HG03439 (cell line): Measurements from ENCODE around the gene COL4A1.
"Not testable (repeated sequence)": the region's sequence is repeated elsewhere in the genome, so short reads cannot be mapped to it uniquely, and the experiment has no call there.

ENCODE experiments used
- ATAC-seq: cut with Tn5 transposase; IDR thresholded peaks from one replicate; pipeline ENCODE4 v1.9.1; 2021; ENCODE audit warnings: mild to moderate bottlenecking, moderate library complexity; ENCODE audit not compliant: unreplicated experiment

The COL4A1 gene

DNA sequence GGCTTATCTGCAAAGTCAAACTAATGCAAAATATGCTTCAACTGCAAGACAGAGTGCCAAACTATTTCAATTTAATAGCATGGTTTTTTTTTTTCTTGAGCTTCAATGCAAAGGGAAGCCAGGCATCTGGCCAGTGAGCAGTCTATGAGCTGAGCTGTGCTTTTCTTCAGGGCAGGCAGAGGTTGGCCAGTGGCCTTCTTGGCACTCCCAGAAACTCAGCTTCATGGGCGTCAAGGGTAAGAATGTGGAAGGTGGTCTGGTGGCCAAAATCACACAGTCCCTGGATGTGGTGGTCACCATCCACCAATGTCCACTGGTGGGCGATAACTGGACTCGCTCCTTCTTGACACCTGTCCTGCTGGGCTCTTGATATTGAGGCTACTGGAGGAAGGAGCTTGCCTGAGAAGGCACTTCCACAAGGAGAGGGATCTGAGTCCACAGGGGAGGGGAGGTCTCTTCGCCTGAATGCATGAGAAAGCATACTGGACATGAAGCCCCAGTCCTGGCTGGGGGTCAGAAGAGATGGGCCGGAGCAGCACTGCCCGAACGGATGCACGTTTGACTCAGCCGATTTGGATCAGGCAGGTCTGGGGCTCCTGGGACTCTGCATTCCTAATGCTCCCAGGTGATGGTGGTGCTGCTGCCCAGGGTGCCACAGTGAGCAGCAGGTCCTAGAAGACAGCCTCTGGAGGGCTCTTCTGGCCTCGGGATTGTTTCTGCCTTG, 17.2 kb upstream of the COL4A1 start:
- no peak for ATAC-seq

DNA sequence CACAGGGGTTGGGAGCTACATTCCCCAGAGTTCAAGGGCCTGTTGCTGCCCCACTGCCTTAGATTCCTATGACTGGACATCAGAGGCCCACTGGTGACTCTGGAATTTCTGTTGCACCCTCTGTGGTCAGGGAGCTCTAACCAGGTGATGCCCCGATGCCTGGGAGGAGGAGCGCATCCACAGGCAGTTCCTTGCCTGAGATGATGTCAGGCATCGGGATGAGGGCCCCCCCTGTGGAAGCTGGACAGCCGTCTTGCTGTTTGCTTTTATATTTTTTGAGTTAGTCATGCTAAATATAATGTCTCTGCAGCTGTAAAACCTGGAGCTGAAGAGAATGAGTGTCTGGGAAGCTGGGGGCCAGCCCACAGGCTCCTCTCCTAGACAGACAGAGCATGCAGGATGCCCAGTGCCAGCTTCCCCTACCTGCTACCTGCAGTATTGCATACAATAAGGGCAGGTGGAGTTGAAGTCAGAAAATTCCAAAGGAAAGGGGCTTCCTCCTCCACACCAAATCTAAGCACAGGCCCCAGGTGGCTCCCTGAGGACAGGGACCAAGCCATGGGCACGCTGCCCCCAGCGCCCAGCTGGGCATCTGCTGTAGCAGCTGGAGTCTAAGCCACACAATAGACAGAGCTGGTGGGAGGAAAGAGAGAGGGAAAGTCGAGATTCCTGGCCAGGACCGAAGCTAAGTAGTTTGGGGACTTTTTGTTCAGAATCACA, 16.4 kb upstream of the COL4A1 start:
- no peak for ATAC-seq

DNA sequence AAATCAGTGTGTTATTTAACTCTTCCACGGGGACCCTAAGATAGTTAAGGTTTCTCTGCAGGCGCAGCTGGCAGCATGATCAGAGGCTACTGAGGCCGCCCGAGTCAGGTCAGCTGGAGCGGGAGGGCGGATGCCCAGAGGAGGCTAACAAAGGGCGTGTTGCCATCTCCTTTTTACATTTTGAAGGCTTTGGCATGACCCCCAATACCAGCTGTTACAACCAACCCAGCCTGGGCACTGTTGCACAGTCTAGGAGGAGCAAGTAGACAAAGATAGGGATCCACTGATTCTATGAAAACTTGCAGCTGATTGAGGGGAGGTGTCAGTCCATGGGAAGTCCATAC, 15.8 kb upstream of the COL4A1 start:
- no peak for ATAC-seq

DNA sequence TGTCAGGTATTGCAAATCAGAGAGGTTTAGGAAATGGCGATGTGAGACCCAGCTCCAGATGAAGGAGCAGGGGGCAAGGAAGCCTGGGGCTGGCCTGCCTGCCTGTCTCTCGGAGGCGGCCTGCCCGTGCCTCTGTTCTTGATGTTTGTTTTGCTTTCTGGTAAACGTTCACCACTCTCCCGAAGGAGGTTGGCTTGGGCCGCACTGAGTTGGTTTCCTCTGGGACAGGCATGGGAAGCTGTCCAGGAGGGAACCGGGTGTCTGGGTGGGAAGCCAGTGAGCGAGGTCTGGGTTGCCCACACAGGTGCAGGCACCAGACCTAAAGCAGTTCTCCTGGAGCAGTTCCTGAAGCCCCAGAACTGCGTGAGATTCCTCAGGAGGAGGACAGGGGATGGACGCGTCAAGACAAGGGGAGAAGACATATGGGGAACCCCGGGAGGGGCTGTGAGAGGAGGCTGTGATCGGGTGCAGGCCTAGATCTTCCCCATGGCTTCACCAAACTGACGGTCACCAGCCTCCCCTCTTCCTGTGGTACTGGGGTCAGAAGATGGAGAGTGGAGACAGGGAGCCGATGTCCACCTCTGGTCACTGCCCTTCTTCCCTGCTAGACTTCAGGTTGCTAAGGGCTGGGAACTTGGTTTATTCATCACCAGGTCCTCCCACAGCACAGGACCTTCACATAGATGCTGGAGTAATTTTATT, 15.3 kb upstream of the COL4A1 start:
- ATAC-seq, result no peak

DNA sequence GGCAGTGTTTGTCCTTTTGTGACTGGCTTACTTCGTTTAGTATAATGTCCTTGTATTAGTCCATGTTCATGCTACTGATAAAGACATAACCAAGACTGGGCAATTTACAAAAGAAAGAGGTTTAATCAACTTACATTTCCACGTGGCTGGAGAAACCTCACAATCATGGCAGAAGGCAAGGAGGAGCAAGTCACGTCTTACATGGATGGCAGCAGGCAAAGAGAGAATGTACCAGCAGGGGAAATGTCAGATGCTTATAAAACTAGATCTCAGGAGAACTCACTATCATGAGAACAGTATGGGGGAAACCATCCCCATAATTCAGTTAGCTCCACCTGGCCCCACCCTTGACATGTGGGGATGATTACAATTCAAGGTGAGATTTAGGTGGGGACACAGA, 14.6 kb upstream of the COL4A1 start:
- ATAC-seq, result not testable (repeated sequence)

DNA sequence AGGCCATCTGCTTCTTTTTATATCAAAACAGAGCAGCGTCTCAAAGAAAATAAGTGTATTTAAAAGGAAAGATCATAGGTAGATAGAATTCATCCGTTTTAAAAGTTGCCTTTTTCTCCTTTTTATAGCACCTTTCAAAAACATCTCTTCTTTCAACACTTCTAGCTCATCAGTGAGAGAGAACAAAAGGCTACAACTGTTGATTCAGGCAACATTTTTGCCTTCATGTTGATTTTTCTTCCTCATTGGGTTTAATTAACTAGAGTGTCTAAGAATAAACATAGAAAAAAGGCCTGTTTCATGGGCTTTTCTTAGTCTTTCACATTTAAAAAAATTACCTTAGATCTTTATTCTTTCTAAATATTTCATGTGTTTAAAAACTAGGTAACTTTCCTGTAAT, 13.7 kb upstream of the COL4A1 start:
- no peak for ATAC-seq

DNA sequence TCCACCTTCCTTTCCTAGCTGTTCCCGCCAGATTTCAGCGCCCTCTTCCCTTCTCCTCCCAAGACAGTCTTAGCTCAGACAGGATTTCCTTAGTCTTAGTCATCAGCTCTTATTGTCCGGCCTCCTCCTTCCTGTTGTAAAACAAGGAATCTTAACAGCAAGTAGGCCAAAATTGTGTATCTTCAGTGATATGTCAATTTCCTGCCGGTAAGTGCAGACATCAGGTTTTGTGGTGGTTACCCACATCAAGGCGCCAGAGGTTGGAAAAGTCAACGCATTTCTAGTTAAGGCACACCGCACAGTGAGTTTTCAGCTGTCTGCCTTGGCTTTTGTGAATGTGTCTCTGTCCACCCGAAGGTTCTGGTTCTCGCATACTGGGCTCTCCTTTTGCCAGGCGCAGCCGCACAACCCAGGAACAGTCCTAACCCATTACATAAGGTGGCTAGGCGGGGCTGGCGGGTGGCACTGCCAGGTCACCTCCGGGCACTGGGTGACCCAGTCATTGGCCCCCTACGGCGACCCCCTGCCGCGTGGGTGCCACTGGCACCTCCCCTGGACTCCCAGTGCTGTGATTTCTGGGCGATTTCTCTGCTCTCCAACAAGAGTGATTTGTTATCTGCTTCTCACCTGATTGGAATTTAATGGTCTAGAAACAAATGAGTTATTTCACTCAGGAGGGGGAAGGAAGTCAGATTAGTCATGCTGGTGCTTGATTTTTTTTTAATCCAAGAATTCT, 13.0 kb upstream of the COL4A1 start:
- ATAC-seq, result no peak

DNA sequence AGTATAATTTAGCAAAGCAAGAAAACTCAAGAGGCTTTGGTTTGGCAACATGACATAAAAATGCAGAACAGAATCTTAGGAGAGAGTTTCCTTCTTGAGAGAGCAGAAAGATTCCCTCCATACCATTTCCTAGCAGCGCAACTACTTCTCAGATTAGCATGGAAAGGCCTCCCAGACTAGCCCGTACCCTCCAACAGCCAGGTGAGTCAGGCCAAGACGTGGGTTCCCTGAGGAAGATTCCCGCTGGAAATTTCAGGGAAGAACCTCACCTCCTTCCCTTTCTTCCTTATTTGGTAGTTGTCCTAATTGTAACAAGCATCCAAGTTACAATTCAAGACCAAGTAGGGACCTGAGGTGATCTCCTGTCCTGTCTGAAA, 12.4 kb upstream of the COL4A1 start:
- ATAC-seq, result no peak

DNA sequence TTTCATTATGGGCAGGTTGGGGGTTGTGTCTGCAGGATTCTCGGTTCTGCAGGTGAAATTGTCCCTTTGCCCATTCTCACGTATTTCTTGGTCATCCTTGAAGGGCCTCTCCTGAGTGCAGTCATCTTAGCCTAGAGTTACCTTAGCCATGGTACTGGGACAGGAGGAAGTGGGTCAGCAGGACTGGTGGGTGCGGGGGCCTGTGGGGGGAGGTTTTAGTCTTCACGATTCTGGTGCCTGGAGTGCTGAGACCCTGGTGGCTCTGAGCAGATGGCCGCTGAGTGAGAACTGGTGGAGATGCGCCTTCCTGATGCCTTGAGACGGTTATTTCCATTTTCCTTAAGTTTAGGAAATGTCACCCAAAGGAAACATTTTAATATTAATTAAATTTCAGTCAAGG, 12.0 kb upstream of the COL4A1 start:
- ATAC-seq, result no peak

DNA sequence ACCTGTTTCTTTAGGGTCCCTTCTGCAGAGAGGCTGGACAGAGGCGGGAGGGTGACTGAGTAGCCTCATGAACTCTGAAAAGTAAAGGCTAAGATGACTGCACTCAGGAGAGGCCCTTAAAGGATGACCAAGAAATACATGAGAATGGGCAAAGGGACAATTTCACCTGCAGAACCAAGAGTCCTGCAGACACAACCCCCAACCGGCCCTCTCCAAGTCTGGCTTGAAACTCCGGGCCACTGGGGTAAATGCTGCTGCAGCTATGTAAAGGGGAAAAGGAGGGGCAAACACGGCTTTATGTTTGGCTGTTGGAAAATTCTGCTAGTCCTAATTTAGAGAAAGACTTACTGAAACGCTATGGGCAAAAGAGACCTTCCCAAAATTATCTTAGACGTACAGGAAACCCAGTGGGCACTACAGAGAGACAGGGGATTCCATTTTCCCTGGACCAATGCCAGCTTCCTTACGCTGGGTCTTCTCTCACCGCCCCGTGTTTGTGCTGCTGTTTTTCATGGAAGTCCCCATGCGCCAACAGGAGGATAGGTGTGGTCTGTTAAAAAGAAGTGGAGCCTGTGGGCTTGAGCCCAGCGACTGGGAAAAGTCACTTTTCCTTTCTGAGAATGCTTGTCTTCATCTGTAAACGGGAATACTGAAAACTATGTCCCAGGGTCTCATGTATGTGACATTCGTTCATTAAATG, 10.7 kb upstream of the COL4A1 start:
- ATAC-seq, result no peak

DNA sequence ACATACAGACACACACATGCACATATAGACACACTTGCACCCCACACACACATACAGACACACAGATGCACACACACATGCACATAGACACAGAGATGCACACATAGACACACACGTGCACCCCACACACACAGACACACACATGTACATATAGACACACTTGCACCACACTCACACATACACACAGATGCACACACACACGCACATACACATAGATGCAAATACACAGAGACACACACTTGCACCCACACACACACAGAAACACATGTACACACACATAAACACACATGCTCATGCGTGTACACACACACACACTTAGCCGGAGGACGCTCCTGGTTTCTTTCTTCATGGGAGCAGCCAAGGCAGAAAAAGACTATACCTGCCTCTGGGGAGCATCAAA, 10.1 kb upstream of the COL4A1 start:
- no peak for ATAC-seq

DNA sequence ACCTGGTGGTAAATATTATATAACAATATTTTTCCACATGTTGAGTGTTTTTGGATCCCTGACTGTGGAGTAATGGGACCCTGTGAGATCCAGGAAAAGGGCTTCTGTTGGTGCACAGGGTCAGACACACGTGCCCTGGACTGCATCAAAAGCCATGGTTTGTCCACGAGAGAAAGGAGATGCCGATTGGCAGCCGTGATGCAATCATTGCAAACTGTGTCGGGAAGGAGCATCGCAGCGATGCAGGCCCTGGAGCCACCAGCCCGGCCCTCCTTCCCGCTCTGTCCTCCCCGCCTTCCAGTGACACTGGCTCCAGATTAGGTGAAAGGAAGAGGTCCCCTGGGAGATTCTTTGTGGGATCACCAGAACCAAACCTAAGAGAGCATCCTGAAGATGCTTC, 9.2 kb upstream of the COL4A1 start:
- no peak for ATAC-seq

DNA sequence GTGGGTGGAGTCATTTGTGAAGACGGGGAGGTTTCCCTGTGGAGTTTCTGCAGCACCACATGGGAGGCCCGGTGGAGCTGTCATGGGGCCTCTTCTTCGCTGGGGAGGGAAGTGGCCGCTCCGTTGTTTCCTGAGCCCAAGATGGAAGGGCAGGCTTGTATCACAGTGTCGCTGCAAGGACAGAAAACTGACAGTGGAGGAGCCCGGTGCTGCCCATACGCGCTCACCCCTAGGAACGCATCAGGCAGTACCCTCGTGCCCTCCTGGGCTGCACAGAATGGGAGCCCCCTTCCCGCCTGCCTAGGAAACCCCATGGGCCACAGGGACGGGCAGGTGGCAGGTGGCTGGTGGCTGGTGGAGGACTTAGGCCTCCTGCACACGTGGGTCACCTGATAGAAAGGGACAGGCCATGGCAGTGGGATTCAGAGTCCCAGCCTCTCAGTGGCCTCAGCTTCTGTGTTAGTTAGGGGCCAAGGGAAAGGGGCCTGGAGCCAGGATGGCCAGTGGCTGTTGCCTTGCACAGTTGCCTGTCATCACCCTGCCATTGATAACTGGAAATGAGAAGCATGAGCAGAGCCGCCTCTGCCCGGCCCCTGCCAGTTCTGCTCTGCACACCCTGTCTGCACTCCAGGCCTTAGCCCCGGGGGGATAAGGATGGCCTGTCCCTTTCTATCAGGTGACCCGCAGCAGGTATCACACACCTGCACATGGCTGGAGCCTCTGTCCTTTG, 7.7 kb upstream of the COL4A1 start:
- no peak for ATAC-seq

DNA sequence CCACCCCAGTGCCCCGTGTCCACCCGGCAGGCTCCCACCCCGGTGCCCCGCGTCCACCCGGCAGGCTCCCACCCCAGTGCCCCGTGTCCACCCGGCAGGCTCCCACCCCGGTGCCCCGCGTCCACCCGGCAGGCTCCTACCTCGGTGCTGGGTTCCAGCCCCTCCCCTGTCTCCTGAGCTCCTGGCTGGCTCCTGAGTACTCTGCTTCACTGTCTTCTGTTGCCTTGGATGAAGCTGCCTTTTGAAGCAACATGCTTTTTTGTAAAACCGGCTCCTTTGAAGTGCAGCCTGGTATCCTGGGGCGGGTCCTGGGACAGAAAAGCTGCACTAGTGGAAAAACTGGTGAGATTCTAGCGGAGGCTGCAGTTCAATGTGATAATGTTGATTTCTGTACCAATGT, 6.8 kb upstream of the COL4A1 start:
- ATAC-seq, result not testable (repeated sequence)

DNA sequence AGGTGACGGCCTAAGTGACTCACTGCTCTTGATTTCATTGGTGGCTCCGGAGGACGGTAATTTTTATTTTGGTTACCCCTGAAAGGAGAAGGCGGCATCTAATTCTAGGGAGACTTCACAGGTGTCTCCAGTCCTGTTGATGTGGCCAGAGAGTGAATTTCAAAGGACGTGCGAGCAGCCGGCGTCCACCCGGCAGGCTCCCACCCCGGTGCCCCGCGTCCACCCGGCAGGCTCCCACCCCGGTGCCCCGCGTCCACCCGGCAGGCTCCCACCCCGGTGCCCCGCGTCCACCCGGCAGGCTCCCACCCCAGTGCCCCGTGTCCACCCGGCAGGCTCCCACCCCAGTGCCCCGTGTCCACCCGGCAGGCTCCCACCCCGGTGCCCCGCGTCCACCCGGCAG, 6.3 kb upstream of the COL4A1 start:
- ATAC-seq, result not testable (repeated sequence)

DNA sequence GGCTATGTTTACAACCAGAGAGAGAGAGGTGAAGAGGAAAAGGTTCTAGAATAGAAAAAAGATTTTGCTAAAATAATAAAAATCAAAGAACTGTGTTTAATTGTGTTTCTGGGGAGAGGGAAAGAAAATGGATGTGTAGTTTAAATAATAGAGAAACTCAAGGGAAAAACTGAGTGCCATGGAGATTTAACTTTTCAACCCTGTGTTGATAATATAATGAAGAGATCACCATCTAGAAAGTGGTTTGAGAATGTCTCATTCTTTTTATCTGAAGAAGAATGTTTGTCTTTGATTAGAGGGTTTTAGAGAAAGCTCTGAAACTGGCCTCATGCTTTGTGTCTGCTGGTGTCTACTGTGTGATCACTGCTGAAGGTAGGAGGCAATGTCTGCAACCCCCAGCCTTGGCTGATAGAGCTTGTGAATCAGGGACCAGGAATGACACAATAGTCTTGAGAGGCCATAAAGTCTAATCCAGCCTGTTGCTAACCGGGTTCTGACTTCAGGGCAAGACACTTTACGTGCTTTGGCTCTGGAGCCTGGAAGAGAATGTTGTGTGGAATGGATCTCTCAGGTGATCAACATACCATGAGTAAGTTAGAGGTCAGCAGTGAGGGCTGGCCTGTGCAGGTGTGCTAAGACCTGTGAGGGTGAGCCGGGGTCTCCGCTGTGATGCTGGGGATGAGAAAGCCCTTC, 5.5 kb upstream of the COL4A1 start:
- ATAC-seq, result no peak

DNA sequence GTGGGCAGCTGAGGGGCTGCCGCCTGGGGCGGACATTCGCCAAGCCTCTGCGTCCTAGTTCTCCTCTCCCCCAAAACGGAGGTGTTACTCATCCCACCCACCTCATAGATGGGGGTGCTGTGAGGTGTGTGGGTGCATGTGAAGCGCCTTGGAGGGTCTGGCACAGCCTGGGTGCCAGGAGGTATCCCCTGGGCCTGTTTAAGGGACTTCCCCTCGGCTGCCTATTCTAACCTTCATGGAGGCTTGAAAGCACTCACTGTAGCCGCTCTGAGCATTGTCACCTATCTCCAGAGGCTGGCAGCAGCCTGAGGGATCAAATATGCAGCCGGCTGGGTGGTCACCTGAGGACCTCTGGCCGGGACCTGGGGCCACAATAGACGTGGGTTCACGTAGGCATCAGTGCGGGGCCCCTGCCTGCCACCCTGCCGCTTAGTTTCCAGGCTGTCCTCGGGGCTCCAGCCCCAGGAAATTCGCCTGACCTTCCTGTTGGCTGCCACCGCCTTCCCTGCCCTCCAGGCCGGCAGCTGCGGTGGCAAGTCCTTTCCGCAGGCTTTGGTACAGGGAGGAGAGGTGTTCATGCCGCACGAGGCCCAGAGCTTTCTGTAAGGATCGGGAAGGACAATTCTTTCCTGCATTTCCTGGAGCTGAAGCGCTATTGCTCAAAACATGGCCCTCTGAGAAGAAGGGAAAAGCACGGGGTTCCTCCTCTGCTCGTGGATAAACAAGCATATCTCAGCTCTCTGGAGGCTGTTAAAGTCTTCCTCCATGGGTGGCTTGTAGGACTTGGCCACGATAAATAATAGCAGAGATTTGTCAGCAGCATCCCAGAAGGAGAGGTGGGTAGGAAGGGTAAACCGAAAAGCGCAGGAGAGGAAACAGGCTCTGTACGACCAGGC, 4.7 kb upstream of the COL4A1 start:
- no peak for ATAC-seq

DNA sequence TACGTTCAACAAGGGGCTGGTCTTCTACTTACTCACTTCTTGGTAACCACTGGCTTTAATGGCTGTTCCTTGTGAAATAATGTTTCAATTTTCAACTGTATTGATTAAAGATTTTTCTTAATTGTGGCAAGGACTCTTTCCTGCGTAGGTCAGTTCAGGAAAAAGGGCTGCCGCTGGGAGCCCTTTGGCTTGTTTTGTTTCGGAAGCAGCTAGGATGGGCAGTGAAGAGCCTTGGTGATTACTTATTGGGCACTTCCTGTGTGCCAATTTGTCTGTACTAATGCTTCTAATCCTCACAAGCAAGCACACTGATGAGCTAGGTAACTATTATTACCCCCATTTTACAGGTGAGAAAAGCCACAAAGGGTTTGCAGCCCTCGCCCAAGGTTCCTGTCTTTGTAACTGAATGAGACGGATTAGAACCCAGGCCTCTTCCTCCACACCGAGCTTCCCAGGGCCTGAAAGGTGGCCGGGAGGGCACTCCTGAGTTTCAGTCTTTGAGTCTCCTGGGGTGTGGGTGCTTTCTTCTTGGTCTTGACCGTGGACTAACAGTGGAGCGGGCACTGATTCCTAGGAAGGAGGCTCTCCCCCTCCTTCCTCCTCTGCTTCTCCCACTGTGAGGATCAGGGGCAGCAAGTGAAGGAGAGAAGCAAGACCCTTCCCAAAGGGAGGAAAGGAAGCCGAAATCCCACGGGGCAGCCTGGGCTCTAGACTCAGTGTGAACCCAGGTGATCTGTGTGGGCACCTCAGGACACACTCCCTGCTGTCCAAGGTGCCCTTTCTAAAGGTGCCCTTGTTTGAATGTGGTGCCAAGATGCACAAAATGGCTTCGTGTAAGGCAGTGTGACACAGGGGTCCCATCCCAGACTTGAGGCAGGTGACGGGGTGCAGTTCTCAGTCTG, 3.8 kb upstream of the COL4A1 start:
- ATAC-seq, result no peak
